Myocyte (in vitro differentiated cells): ENCODE results near the gene EHBP1L1. TPM values are rescaled to one million over a fixed set of nuclear protein-coding genes. Genes with fewer than 3 reads are reported as not detected.
"Not testable (repeated sequence)": the region's sequence is repeated elsewhere in the genome, so short reads cannot be mapped to it uniquely, and the experiment has no call there.

Experiments used
- DNase-seq: peaks from one replicate; pipeline ENCODE4 v3.0.0-alpha.2; 2012; ENCODE audit warnings: low read depth
- total RNA-seq: library from RNA; depleted of rRNA; stranded (reverse); fragments of >200 nt; gene quantifications from 2 replicates; pipeline ENCODE4 v1.2.3, GENCODE V29; 2014

The EHBP1L1 gene
- total RNA-seq, 1 donor from 2014 or later = 791 TPM

DNA sequence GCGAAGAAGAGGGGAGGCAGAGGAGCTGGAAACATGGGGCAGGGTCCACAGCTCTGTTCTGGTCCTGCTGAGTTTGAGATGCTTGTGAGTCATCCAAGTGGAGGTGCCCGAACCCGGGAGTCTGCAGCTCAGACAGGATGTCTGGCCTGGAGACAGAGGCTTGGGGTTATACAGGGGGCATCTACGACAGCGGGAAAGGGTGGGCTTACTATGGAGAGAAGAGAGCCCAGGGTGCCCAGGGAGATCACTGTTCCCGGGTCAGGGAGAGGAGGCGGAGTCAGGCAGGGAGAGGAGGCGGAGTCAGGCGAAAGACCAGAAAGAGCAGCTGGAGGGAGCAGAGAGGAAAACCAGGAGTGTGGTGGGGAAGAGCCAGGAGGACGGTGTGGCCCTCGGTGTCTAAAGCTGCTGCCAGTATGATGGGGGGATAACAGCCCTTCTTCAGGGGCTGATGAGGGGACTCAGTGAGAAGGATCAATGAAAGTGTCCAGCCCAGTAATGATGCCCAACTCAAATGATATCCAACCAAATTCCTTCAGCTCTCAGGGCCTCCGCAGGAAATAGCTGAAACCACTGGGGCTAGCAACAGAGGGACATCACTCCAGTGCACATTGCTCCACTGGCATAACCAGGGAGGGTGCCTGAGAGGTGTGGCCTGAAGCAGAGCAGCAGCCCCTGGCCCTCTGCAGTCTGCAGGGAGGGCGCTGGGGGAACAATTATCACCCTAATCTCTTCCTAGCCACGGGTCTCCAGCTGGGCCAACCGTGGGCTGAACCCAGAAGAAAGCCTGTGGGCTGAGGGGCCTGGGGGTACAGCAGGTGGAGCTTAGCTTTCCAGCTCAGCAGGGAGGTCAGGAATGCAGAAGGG lies 15.1 kb upstream of the EHBP1L1 start:
- peak; percentile 66 for DNase-seq

GRCh38 chr11:65562020-65562419 lies 13.8 kb upstream of the EHBP1L1 start:
- DNase-seq = no peak

- DNase-seq = no peak
Measured at GRCh38 chr11:65562788-65563187, 13.1 kb upstream of the EHBP1L1 start.

DNA sequence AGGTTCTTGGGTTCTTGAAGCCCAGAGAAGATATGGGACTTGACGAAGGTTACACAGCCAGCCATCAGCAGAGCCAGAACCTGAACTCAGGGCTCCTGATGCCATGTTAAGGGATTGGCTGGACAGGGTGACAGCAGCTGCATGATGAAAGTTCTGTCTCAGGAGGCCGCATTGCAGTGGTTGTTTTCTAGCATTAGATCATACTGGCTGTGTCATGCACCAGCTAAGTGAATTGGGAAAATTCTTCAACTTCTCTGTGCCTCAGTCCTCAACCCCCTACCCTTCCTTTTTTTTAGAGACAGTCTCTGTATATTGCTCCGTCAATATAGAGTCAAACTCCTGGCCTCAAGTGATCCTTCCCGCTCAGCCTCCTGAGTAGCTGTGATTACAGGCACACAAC lies 12.3 kb upstream of the EHBP1L1 start:
- no peak for DNase-seq

DNA sequence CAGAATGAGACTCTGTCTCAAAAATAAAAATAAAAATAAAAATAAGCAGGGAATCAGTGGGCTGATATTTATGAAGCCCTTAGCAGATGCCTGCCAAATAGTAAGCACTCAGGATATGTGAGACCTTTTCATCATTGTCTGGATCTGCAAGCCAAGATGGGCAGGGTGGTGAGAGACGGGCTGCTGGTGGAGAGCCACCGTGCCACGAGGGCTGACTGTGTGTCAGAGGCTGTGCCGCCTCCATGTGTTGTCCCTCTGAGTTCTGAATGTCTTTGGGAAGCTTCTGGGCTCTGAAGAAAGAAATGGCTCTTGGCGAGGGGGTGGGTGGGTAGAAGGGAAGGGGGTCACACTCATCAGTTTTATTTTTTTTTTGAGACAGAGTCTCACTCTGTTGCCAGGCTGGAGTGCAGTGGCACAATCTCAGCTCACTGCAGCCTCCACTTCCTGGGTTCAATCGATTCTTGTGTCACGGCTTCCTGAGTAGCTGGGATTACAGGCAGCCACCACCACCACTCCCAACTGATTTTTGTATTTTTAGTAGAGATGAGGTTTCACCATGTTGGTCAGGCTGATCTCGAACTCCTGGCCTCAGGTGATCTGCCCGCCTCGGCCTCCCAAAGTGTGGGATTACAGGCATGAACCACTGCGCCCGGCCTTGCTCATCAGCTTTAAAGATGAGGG lies 10.8 kb upstream of the EHBP1L1 start:
- not testable (repeated sequence) for DNase-seq

GRCh38 chr11:65565624-65566453 lies 10.0 kb upstream of the EHBP1L1 start:
- no peak for DNase-seq

- no peak for DNase-seq
Measured at GRCh38 chr11:65569164-65569972, 6.5 kb upstream of the EHBP1L1 start.

DNA sequence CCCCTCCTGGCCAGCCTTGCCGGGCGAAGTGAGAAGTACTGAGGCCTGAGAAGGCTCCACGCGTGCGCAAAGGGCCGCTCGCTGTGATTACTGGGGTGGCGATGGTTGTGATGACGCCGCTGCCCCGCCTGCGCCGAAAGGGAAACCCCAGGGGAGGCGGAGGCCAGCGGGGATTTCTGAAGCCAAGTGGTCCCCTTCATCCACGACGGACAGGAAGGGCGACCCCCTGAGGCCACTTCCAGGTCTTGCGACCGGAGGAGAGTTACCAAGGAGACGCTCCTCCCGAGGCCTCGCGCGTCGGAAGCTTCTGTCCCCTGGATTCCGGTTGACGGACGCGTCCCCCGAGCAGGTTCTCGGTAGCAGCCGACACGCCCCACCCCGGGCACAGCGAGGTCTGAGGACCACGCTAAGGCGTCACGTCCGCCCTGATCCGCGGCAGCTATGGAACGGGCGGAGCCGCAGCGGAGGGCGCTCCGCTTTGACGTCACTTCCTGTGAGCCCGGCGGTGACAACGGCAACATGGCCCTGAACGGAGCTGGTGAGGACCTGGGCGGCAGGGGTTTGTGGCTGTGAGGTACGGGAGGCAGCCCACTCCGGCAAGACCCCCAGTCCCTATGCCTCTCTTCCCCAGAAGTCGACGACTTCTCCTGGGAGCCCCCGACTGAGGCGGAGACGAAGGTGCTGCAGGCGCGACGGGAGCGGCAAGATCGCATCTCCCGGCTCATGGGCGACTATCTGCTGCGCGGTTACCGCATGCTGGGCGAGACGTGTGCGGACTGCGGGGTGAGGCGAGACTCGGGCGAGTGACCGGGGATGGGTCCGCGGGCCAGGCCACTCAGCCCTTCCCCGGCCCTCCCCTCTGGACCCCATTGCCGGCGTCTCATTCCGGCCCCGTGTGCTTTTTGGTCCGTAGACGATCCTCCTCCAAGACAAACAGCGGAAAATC lies 5.6 kb upstream of the EHBP1L1 start, which contains the start of gene ZNRD2:
TSS of gene ZNRD2 (plus strand) at position 505 of the 946 bp plus-strand sequence. CDS start at position 520, 15 bp downstream.
- DNase-seq = peak; percentile 98

DNA sequence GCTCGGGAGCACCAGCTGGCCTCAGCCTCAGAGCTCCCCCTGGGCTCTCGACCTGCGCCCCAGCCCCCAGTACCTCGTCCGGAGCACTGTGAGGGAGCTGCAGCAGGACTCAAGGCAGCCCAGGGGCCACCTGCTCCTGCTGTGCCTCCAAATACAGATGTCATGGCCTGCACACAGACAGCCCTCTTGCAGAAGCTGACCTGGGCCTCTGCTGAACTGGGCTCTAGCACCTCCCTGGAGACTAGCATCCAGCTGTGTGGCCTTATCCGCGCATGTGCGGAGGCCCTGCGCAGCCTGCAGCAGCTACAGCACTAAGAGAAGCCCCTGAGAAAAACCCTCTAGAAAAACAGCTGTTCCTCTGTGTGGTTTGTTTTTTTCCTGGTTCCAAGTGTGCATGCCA lies 4.4 kb upstream of the EHBP1L1 start:
- no peak for DNase-seq

DNA sequence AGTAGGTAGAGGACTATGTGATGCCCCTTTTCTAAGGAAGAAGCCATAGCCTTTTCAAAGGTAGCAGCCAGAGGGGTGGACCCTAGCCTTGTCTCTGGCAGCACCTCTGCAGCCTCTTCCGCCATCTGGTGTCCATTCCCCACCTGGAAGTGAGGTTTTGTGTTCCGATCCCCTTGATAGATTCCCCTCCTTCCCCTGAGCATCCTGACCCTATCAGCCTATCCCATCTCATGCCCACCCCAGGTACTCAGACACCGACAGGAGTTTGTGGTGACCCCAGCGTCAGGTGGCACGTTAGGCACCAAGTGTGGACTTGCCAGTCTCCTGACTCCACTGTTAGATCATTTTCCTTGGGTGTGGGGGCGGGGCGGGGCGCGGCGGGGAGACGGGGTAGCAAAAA lies 3.9 kb upstream of the EHBP1L1 start:
- DNase-seq = no peak

DNA sequence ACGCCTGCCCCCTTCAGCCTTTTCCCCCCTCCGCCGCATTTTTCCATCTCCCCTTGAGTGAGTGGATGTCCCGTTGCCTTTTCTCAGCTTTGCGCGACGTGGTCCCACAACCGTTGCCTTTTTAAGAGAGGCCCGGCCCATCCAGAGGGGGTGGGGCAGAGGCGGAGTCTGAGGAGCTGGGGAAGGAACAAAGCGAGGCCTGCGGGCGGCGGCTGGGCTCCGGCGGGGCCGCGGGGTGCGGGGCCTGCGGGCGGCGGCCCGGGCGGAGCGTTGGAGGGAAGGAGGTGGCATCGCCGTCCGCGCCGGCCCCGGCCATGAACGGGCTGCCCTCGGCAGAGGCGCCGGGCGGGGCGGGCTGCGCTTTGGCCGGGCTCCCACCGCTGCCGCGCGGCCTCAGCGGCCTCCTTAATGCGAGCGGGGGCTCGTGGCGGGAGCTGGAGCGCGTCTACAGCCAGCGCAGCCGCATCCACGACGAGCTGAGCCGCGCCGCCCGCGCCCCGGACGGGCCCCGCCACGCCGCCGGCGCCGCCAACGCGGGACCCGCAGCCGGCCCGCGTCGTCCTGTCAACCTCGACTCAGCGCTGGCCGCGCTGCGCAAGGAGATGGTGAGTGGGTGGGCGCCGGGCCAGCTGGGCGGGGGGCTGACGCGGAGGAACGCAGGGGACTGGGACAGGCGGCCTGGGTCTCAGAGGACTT lies 3.3 kb upstream of the EHBP1L1 start, which contains the start of gene FAM89B:
TSS of gene FAM89B (plus strand) at position 183 of the 696 bp plus-strand sequence. CDS start at position 315, 132 bp downstream.
- DNase-seq = peak; percentile 89

GRCh38 chr11:65573391-65574079 lies 2.3 kb upstream of the EHBP1L1 start:
- DNase-seq = no peak

GRCh38 chr11:65574109-65574810 lies 1.6 kb upstream of the EHBP1L1 start:
- peak; percentile 92 for DNase-seq

DNA sequence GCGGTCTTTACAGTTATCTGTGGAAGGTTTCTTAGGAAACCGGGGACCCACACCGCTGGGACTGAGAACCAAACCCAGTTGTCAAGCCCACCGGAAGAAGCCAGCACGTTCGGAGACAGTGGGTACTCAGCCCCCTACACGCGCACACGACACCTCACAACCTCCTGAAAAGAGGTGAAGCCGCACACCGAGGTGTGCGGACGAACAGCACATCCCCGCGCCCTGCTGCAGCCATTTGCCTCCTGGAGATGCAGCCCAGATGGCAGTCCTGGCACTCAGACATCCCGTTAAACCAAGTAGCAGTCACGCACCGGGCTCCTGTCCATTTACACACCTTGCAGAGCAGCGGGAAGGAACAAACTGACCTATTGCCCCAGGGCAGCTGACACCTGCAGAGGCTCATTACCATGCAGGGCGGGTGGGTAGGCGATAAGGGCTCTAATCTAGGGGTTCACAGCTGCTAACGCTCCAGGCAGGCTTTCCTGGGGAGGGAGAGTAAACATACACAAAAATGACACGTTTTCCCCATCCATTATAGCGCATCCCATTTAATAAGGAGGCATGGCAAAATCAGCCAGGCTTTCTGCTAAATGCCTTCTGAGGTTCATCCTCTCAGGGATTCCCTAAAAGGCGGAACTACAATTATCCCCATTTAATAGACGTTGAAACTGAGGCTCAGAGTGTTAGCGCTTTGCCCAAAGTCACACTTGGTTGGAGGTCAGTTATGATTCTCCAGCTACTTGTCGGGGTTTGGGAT lies 864 bp upstream of the EHBP1L1 start:
- DNase-seq = no peak

DNA sequence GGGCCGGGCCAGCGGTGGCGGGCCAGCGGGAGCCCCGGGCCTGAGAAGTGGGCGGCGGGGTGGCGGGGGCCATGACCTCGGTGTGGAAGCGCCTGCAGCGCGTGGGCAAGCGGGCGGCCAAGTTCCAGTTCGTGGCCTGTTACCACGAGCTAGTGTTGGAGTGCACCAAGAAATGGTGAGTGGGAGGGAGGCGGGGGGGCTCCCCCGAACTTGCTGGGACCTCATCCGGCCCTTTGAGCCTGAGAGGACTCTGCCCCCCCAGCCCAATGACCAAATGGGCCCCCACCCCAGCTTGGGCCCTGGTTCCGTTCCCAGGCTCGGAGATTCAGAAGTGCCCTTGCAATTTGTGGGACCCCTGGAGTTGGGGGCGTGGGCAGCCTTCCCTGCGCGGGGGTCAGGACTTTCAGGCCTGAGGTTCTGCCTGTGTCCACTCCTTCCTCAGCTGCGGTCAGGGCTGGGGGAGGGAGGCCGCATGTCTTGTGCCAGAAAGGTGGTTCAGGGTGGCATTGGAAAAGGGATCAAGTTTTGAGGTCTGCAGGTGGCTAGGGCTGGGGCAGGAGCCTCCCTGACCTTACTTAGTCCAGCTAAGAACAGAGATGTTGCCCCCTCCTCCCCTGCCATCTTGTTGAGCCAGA lies 496 bp downstream of the EHBP1L1 start:
- peak; percentile 75 for DNase-seq
